HFF-Myc (cell line): Measurements from ENCODE around the gene CACNA1C.

Experiments used
- DNase-seq: peaks from one replicate; pipeline ENCODE4 v3.0.0-alpha.2; 2011; ENCODE audit warnings: low read depth; ENCODE audit errors: extremely low read depth
- H3K4me3 ChIP-seq: replicated peaks from 2 replicates; pipeline ENCODE4 v1.5.1; 2011; ENCODE audit warnings: low read depth, mild to moderate bottlenecking, control low read depth, low read length
- CTCF ChIP-seq: IDR thresholded peaks from 2 replicates; pipeline ENCODE4 v1.5.1; 2012; ENCODE audit warnings: mild to moderate bottlenecking, low read depth, low read length, control low read depth; ENCODE audit errors: missing control alignments

The CACNA1C gene

GRCh38 chr12:2083561-2083960, 30.8 kb downstream of the CACNA1C start:
- no peak overlapping the region for H3K4me3 ChIP-seq
- no peak for TF ChIP-seq CTCF
- no peak for DNase-seq

- DNase-seq: no peak
- no peak overlapping the region for H3K4me3 ChIP-seq
- TF ChIP-seq CTCF: no peak
Measured at GRCh38 chr12:2084553-2085296, 31.9 kb downstream of the CACNA1C start.

- no peak overlapping the region for H3K4me3 ChIP-seq
- no peak for DNase-seq
- no peak for TF ChIP-seq CTCF
Measured at GRCh38 chr12:2092354-2092753, 39.6 kb downstream of the CACNA1C start.

- no peak overlapping the region for H3K4me3 ChIP-seq
- no peak for DNase-seq
- no peak for TF ChIP-seq CTCF
Measured at GRCh38 chr12:2092890-2093289, 40.1 kb downstream of the CACNA1C start.

GRCh38 chr12:2094597-2094996, 41.8 kb downstream of the CACNA1C start:
- DNase-seq: no peak
- no peak for TF ChIP-seq CTCF
- H3K4me3 ChIP-seq: no peak overlapping the region

GRCh38 chr12:2095878-2096277, 43.1 kb downstream of the CACNA1C start:
- H3K4me3 ChIP-seq: no peak overlapping the region
- DNase-seq: no peak
- no peak for TF ChIP-seq CTCF

GRCh38 chr12:2097617-2098016, 44.8 kb downstream of the CACNA1C start:
- no peak for TF ChIP-seq CTCF
- no peak overlapping the region for H3K4me3 ChIP-seq
- no peak for DNase-seq
